ENCODE data around the gene PJA1.

PJA1 gene

GRCh38 chrX:69192603-69193002 is 27.4 kb upstream of the PJA1 start:
- peaks cover 7% of the 10 kb centered on the region for H3K4me1 ChIP-seq (ENCODE audit: control insufficient read depth, insufficient read depth, low read length)
- H3K9me3 ChIP-seq (ENCODE audit: control insufficient read depth, low read length): no peaks in the 10 kb centered on the region
- H3K27me3 ChIP-seq (ENCODE audit: control insufficient read depth, insufficient read depth, low read length, poor library complexity, severe bottlenecking): no peaks in the 10 kb centered on the region
- no peak overlapping the region for H3K27ac ChIP-seq (ENCODE audit: insufficient read depth, low read depth, low read length, poor library complexity, severe bottlenecking)
- 93 to 98% methylated on average over 2 of the region's 2 CpGs for WGBS, 2 experiments
- H3K4me3 ChIP-seq (ENCODE audit: insufficient read depth, low read depth, low read length): no peak overlapping the region
- H3K36me3 ChIP-seq (ENCODE audit: control insufficient read depth, insufficient read depth, low read length): no peaks in the 10 kb centered on the region

- Histone ChIP-seq H3K27ac (ENCODE audit: insufficient read depth, low read depth, low read length, poor library complexity, severe bottlenecking) (no peak overlapping the region), H3K4me1 (ENCODE audit: control insufficient read depth, insufficient read depth, low read length) (no peaks in the 10 kb centered on the region), H3K27me3 (ENCODE audit: control insufficient read depth, insufficient read depth, low read length, poor library complexity, severe bottlenecking) (no peaks in the 10 kb centered on the region), H3K36me3 (ENCODE audit: control insufficient read depth, insufficient read depth, low read length) (no peaks in the 10 kb centered on the region), H3K4me3 (ENCODE audit: insufficient read depth, low read depth, low read length) (no peak overlapping the region), H3K9me3 (ENCODE audit: control insufficient read depth, low read length) (no peaks in the 10 kb centered on the region)
- WGBS, 2 experiments: 41 to 44% methylated on average over 9 of the region's 9 CpGs
Measured at GRCh38 chrX:69189576-69190371, 24.5 kb upstream of the PJA1 start.

- Histone ChIP-seq H3K9me3 (ENCODE audit: control insufficient read depth, low read length) (no peaks in the 10 kb centered on the region), H3K27me3 (ENCODE audit: control insufficient read depth, insufficient read depth, low read length, poor library complexity, severe bottlenecking) (no peaks in the 10 kb centered on the region), H3K4me1 (ENCODE audit: control insufficient read depth, insufficient read depth, low read length) (no peaks in the 10 kb centered on the region), H3K4me3 (ENCODE audit: insufficient read depth, low read depth, low read length) (no peak overlapping the region), H3K36me3 (ENCODE audit: control insufficient read depth, insufficient read depth, low read length) (no peaks in the 10 kb centered on the region), H3K27ac (ENCODE audit: insufficient read depth, low read depth, low read length, poor library complexity, severe bottlenecking) (no peak overlapping the region)
- 88 to 94% methylated on average over 1 of the region's 1 CpG for WGBS, 2 experiments
Measured at GRCh38 chrX:69186651-69187050, 21.4 kb upstream of the PJA1 start.

GRCh38 chrX:69185886-69186285 is 20.6 kb upstream of the PJA1 start:
- WGBS, 2 experiments: 72 to 85% methylated on average over 2 of the region's 2 CpGs
- no peaks in the 10 kb centered on the region for H3K4me1 ChIP-seq (ENCODE audit: control insufficient read depth, insufficient read depth, low read length)

GRCh38 chrX:69185141-69185540 is 19.9 kb upstream of the PJA1 start:
- H3K4me1 ChIP-seq (ENCODE audit: control insufficient read depth, insufficient read depth, low read length): peaks cover under 1% of the 10 kb centered on the region
- H3K36me3 ChIP-seq (ENCODE audit: control insufficient read depth, insufficient read depth, low read length): no peaks in the 10 kb centered on the region
- H3K9me3 ChIP-seq (ENCODE audit: control insufficient read depth, low read length): no peaks in the 10 kb centered on the region
- no peak overlapping the region for H3K27ac ChIP-seq (ENCODE audit: insufficient read depth, low read depth, low read length, poor library complexity, severe bottlenecking)
- no peak overlapping the region for H3K4me3 ChIP-seq (ENCODE audit: insufficient read depth, low read depth, low read length)
- 90 to 95% methylated on average over 3 of the region's 3 CpGs for WGBS, 2 experiments
- no peaks in the 10 kb centered on the region for H3K27me3 ChIP-seq (ENCODE audit: control insufficient read depth, insufficient read depth, low read length, poor library complexity, severe bottlenecking)

More at GRCh38 chrX:69185886-69186285, 20.6 kb upstream of the PJA1 start:
- Histone ChIP-seq H3K36me3 (ENCODE audit: control insufficient read depth, insufficient read depth, low read length) (no peaks in the 10 kb centered on the region), H3K27ac (ENCODE audit: insufficient read depth, low read depth, low read length, poor library complexity, severe bottlenecking) (no peak overlapping the region), H3K4me3 (ENCODE audit: insufficient read depth, low read depth, low read length) (no peak overlapping the region), H3K27me3 (ENCODE audit: control insufficient read depth, insufficient read depth, low read length, poor library complexity, severe bottlenecking) (no peaks in the 10 kb centered on the region), H3K9me3 (ENCODE audit: control insufficient read depth, low read length) (no peaks in the 10 kb centered on the region)

DNA sequence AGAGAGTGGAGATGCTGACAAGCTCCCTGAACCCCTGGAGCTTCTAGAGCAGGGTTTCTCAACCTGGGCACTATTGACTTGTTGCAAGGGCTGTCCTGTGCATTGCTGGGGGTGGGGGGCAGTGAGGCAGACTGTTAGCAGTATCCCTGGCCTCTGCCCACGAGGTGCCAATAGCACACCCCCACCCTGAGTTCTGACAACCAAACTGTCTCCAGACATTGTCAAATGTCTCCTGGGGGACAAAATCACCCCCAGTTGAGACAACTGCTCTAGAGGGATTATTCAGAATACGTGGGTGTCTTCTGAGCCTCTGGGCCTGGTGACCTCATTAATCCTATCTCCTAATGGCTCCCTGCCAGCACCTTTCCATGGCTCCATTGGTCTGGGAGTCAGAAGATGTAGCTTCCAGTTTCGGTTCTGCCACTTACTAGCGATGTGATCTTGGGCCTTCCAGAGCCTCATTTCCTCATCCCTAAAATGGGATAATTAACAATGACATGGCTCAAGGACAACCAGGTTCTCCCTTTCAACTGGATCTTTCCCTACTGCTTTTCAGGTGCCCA is 17.6 kb upstream of the PJA1 start:
- Histone ChIP-seq H3K36me3 (ENCODE audit: control insufficient read depth, insufficient read depth, low read length) (no peaks in the 10 kb centered on the region), H3K27me3 (ENCODE audit: control insufficient read depth, insufficient read depth, low read length, poor library complexity, severe bottlenecking) (no peaks in the 10 kb centered on the region), H3K4me3 (ENCODE audit: insufficient read depth, low read depth, low read length) (no peak overlapping the region), H3K9me3 (ENCODE audit: control insufficient read depth, low read length) (no peaks in the 10 kb centered on the region), H3K27ac (ENCODE audit: insufficient read depth, low read depth, low read length, poor library complexity, severe bottlenecking) (no peak overlapping the region), H3K4me1 (ENCODE audit: control insufficient read depth, insufficient read depth, low read length) (peaks cover 12% of the 10 kb centered on the region)
- 87 to 89% methylated on average over 3 to 4 of the region's 4 CpGs for WGBS, 2 experiments

GRCh38 chrX:69179380-69179911 is 14.2 kb upstream of the PJA1 start:
- Histone ChIP-seq H3K4me3 (ENCODE audit: insufficient read depth, low read depth, low read length) (no peak overlapping the region), H3K27me3 (ENCODE audit: control insufficient read depth, insufficient read depth, low read length, poor library complexity, severe bottlenecking) (no peaks in the 10 kb centered on the region), H3K4me1 (ENCODE audit: control insufficient read depth, insufficient read depth, low read length) (peaks cover 12% of the 10 kb centered on the region), H3K27ac (ENCODE audit: insufficient read depth, low read depth, low read length, poor library complexity, severe bottlenecking) (no peak overlapping the region), H3K9me3 (ENCODE audit: control insufficient read depth, low read length) (no peaks in the 10 kb centered on the region), H3K36me3 (ENCODE audit: control insufficient read depth, insufficient read depth, low read length) (no peaks in the 10 kb centered on the region)
- WGBS, 2 experiments: 8 to 12% methylated on average over 12 of the region's 12 CpGs

- Histone ChIP-seq H3K27ac (ENCODE audit: insufficient read depth, low read depth, low read length, poor library complexity, severe bottlenecking) (no peak overlapping the region), H3K4me1 (ENCODE audit: control insufficient read depth, insufficient read depth, low read length) (peaks cover 12% of the 10 kb centered on the region), H3K27me3 (ENCODE audit: control insufficient read depth, insufficient read depth, low read length, poor library complexity, severe bottlenecking) (no peaks in the 10 kb centered on the region), H3K9me3 (ENCODE audit: control insufficient read depth, low read length) (no peaks in the 10 kb centered on the region), H3K4me3 (ENCODE audit: insufficient read depth, low read depth, low read length) (no peak overlapping the region), H3K36me3 (ENCODE audit: control insufficient read depth, insufficient read depth, low read length) (no peaks in the 10 kb centered on the region)
- WGBS, 2 experiments: 87 to 90% methylated on average over 3 of the region's 3 CpGs
Measured at GRCh38 chrX:69178592-69178991, 13.3 kb upstream of the PJA1 start.

DNA sequence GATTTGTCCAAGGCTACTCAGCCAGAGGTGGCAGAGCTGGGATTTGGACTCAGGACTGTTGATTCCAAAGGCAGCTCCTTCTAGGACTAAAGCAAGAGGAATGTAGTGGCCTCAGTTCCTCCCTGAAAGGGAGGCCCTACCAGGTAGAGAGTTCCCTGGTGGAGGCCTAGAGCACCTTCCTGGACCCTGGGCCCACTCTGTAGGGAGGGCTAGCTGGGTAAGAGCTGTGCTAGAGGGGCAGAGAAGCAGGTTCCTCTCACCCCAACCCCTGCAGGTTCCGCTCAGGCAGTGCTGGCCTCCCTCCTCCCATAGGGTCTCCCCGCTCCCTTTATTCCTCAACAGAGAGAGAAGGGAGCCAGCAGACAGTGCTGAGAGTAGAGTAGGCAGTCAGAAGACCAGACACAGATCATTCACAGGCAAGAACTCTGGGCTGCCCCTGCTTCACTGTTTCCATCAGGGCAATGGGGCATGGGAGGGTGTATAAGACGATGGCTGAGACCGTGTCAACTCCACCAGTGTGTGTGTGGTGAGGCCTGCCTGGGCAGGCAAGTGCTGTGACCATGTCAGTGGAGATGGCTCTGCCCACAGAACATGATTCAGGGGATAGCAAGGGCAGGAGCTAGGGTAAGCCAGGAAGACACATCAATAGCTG is 12.4 kb upstream of the PJA1 start:
- Histone ChIP-seq H3K4me1 (ENCODE audit: control insufficient read depth, insufficient read depth, low read length) (peaks cover 12% of the 10 kb centered on the region), H3K9me3 (ENCODE audit: control insufficient read depth, low read length) (no peaks in the 10 kb centered on the region), H3K27ac (ENCODE audit: insufficient read depth, low read depth, low read length, poor library complexity, severe bottlenecking) (no peak overlapping the region), H3K4me3 (ENCODE audit: insufficient read depth, low read depth, low read length) (no peak overlapping the region), H3K27me3 (ENCODE audit: control insufficient read depth, insufficient read depth, low read length, poor library complexity, severe bottlenecking) (no peaks in the 10 kb centered on the region), H3K36me3 (ENCODE audit: control insufficient read depth, insufficient read depth, low read length) (no peaks in the 10 kb centered on the region)
- 95 to 97% methylated on average over 3 to 4 of the region's 4 CpGs for WGBS, 2 experiments

- no peaks in the 10 kb centered on the region for H3K27me3 ChIP-seq (ENCODE audit: control insufficient read depth, insufficient read depth, low read length, poor library complexity, severe bottlenecking)
Measured at GRCh38 chrX:69176053-69176452, 10.8 kb upstream of the PJA1 start.

More at GRCh38 chrX:69176053-69176452, 10.8 kb upstream of the PJA1 start:
- H3K27ac ChIP-seq (ENCODE audit: insufficient read depth, low read depth, low read length, poor library complexity, severe bottlenecking): no peak overlapping the region
- no peaks in the 10 kb centered on the region for H3K9me3 ChIP-seq (ENCODE audit: control insufficient read depth, low read length)
- no peaks in the 10 kb centered on the region for H3K36me3 ChIP-seq (ENCODE audit: control insufficient read depth, insufficient read depth, low read length)
- peaks cover 12% of the 10 kb centered on the region for H3K4me1 ChIP-seq (ENCODE audit: control insufficient read depth, insufficient read depth, low read length)
- WGBS, 2 experiments: 98% methylated on average over 3 of the region's 3 CpGs
- H3K4me3 ChIP-seq (ENCODE audit: insufficient read depth, low read depth, low read length): no peak overlapping the region

Data from ectodermal cell (in vitro differentiated cells).